Fibroblast of villous mesenchyme (primary cell): Measurements from ENCODE around the gene LRRC66. TPM values are rescaled to one million over a fixed set of nuclear protein-coding genes. Genes with fewer than 3 reads are reported as not detected.

Experiments
- DNase-seq: peaks from one replicate; pipeline ENCODE4 v3.0.0-alpha.2; 2010; ENCODE audit warnings: low read depth
- H3K4me3 ChIP-seq: 2 replicates; pipeline ENCODE4 v1.5.1; 2011; ENCODE audit warnings: low read depth, mild to moderate bottlenecking, low read length
- CTCF ChIP-seq: IDR thresholded peaks from 2 replicates; pipeline ENCODE4 v1.5.1; 2012; ENCODE audit warnings: low read depth, mild to moderate bottlenecking, low read length; ENCODE audit not compliant: insufficient read depth
- total RNA-seq: library from RNA; depleted of rRNA; stranded (reverse); fragments of >200 nt; gene quantifications from 2 replicates; pipeline ENCODE4 v1.2.3, GENCODE V29; 2012

Gene LRRC66
- total RNA-seq, 1 donor = 0.43 TPM

GRCh38 chr4:52036886-52037530, 16.8 kb upstream of the LRRC66 start:
- no peak for TF ChIP-seq CTCF
- H3K4me3 ChIP-seq = peak overlapping the region; percentile 86
- no peak for DNase-seq

- no peak overlapping the region for H3K4me3 ChIP-seq
- DNase-seq = no peak
- no peak for TF ChIP-seq CTCF
Measured at GRCh38 chr4:52035190-52035589, 15.0 kb upstream of the LRRC66 start.

- TF ChIP-seq CTCF = no peak
- no peak for DNase-seq
- no peak overlapping the region for H3K4me3 ChIP-seq
Measured at GRCh38 chr4:52032005-52032404, 11.8 kb upstream of the LRRC66 start.

- TF ChIP-seq CTCF = no peak
- DNase-seq = peak; percentile 42
- no peak overlapping the region for H3K4me3 ChIP-seq
Measured at GRCh38 chr4:52028970-52029369, 8.8 kb upstream of the LRRC66 start.

GRCh38 chr4:52017814-52018213, 2.3 kb downstream of the LRRC66 start:
- no peak overlapping the region for H3K4me3 ChIP-seq
- TF ChIP-seq CTCF = no peak
- no peak for DNase-seq

- H3K4me3 ChIP-seq = no peak overlapping the region
- TF ChIP-seq CTCF = no peak
- DNase-seq = no peak
Measured at GRCh38 chr4:52016981-52017380, 3.2 kb downstream of the LRRC66 start.

GRCh38 chr4:52015366-52015765, 4.8 kb downstream of the LRRC66 start:
- H3K4me3 ChIP-seq = no peak overlapping the region
- TF ChIP-seq CTCF = peak; percentile 30
- DNase-seq = peak; percentile 34
